ENCODE results near the gene NCR1.
"Not testable (repeated sequence)": the region's sequence is repeated elsewhere in the genome, so short reads cannot be mapped to it uniquely, and the experiment has no call there.

DNA sequence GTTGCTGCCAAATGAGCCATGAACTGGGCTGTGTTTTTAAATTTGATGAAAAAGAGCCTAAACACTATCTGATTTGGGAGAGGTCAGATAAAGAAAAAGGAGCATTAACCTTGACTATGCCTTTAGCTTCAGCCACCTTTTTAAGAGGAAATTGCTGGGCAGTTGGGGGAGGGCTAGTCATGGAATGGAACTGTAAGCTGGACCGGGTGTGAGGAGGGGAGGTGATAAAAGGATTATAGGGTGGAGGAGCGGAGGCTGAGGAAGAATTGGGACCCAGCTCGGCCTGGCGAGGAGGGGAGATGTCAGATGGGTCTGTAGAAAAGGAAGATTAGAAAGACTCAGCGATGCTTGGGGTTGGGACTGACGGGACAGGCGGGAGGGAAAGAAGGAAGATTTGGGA lies 7.3 kb upstream of the NCR1 start:
- TF ChIP-seq, protein P1, sequence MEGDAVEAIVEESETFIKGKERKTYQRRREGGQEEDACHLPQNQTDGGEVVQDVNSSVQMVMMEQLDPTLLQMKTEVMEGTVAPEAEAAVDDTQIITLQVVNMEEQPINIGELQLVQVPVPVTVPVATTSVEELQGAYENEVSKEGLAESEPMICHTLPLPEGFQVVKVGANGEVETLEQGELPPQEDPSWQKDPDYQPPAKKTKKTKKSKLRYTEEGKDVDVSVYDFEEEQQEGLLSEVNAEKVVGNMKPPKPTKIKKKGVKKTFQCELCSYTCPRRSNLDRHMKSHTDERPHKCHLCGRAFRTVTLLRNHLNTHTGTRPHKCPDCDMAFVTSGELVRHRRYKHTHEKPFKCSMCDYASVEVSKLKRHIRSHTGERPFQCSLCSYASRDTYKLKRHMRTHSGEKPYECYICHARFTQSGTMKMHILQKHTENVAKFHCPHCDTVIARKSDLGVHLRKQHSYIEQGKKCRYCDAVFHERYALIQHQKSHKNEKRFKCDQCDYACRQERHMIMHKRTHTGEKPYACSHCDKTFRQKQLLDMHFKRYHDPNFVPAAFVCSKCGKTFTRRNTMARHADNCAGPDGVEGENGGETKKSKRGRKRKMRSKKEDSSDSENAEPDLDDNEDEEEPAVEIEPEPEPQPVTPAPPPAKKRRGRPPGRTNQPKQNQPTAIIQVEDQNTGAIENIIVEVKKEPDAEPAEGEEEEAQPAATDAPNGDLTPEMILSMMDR (IDR thresholded peaks at IDR 0.05): not testable (repeated sequence)
- TF ChIP-seq EZH2 (IDR thresholded peaks at IDR 0.05; ENCODE audit: borderline replicate concordance, insufficient read depth, low read depth, low read length, poor library complexity, severe bottlenecking): not testable (repeated sequence)

Measured in B cell (primary cell).